C4-2B (cell line): Measurements from ENCODE around the gene OPN1MW.
"Not testable (repeated sequence)": the region's sequence is repeated elsewhere in the genome, so short reads cannot be mapped to it uniquely, and the experiment has no call there.

Experiments
- CTCF ChIP-seq: fragments of 450-650 bp; conservative IDR thresholded peaks from 2 replicates; pipeline ENCODE4 v1.5.1; 2017; ENCODE audit warnings: mild to moderate bottlenecking
- ZFX ChIP-seq: fragments of 450-650 bp; IDR thresholded peaks from 2 replicates; pipeline ENCODE4 v1.6.1; 2017

GRCh38 chrX:154233620-154234019, 51.2 kb downstream of the OPN1MW start:
- TF ChIP-seq CTCF, ZFX: not testable (repeated sequence)
